Measurements from ENCODE around the gene TNFAIP3.
"Not testable (repeated sequence)": the region's sequence is repeated elsewhere in the genome, so short reads cannot be mapped to it uniquely, and the experiment has no call there.

TNFAIP3 gene

DNA sequence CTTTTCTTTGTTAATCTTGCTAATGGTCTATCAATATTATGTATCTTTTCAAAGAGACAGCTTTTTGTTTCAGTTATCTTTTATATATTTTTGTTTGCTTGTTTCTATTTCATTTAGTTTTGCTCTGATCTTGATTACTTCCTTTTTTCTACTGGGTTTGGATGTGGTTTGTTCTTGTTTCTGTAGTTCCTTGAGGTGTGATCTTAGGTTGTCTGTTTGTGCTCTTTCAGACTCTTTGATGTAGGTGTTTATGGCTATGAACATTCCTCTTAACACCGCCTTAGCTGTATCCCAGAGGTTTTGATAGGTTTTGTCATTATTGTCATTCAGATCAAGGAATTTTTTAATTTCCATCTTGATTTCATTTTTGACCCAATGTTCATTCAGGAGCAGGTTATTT, 26.8 kb upstream of the TNFAIP3 start:
- Histone ChIP-seq H3K9me3 (peaks cover 79% of the 10 kb centered on the region), H3K4me2 (no peak overlapping the region), H3K4me1 (peaks cover 17% of the 10 kb centered on the region; the same call in 1 of the 2 replicates), H3K27me3 (no peaks in the 10 kb centered on the region), H3K4me3 (no peak overlapping the region), H3K36me3 (peaks cover 24% of the 10 kb centered on the region), H3K27ac (no peak overlapping the region), H4K20me1 (no peaks in the 10 kb centered on the region), H3K9ac (no peak overlapping the region)
- no peak for TF ChIP-seq Cebpa-rat (IDR thresholded peaks at IDR 0.05)

DNA sequence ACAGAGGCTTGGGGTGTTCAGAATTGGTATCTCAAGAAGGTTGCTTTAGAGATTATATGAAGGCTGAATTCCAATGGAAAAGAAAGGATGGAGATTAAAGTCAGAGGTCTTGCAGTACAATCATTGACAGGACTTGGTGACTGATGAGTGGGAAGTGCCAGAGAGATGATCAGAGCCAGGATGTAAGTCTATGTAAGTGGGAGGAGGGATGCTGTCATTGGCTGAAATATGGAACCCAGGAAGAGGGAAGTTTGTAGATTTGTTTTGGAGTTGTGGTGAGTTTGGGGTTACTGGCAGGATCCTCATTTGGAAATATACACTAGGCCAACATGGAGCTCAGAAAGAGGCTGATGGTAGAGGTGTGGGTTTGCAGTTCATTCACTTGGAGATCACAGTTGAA, 23.8 kb upstream of the TNFAIP3 start:
- peaks cover 35% of the 10 kb centered on the region for H3K36me3 ChIP-seq
- no peaks in the 10 kb centered on the region for H3K4me1 ChIP-seq
- peaks cover 77% of the 10 kb centered on the region for H3K9me3 ChIP-seq
- no peak overlapping the region for H3K9ac ChIP-seq
- TF ChIP-seq Cebpa-rat (IDR thresholded peaks at IDR 0.05) = no peak
- no peaks in the 10 kb centered on the region for H3K27me3 ChIP-seq
- H3K4me2 ChIP-seq = no peak overlapping the region
- H3K4me3 ChIP-seq = no peak overlapping the region
- no peaks in the 10 kb centered on the region for H4K20me1 ChIP-seq
- H3K27ac ChIP-seq = no peak overlapping the region

DNA sequence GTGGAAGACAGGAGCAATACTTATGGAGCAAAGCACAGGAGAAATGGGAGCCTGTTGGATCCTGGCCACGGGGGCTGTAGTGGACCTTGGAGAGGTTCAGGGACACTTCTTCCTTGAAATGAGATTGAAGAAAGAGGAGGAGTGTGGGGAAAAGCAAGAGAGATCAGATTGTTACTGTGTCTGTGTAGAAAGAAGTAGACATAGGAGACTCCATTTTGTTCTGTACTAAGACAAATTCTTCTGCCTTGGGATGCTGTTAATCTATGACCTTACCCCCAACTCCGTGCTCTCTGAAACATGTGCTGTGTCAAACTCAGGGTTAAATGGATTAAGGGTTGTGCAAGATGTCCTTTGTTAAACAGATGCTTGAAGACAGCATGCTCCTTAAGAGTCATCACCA, 22.7 kb upstream of the TNFAIP3 start:
- not testable (repeated sequence) for H3K9ac ChIP-seq, H3K27me3 ChIP-seq, H4K20me1 ChIP-seq, H3K27ac ChIP-seq, H3K4me1 ChIP-seq, H3K4me2 ChIP-seq, H3K4me3 ChIP-seq
- Histone ChIP-seq H3K9me3 (peaks cover 66% of the 10 kb centered on the region), H3K36me3 (peaks cover 35% of the 10 kb centered on the region)

DNA sequence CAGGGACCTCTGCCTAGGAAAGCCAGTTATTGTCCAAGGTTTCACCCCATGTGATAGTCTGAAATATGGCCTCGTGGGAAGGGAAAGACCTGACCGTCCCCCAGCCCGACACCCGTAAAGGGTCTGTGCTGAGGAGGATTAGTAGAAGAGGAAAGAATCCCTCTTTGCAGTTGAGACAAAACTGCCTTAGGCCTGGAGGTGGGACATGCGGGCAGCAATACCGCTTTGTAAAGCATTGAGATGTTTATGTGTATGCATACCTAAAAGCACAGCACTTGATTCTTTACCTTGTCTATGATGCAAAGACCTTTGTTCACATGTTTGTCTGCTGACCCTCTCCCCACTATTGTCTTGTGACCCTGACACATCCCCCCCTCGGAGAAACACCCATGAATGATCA, 22.3 kb upstream of the TNFAIP3 start:
- not testable (repeated sequence) for H3K27me3 ChIP-seq, H3K4me1 ChIP-seq, H3K27ac ChIP-seq, H3K9ac ChIP-seq, H3K4me2 ChIP-seq, H3K4me3 ChIP-seq, H4K20me1 ChIP-seq
- Histone ChIP-seq H3K36me3 (peaks cover 35% of the 10 kb centered on the region), H3K9me3 (peaks cover 62% of the 10 kb centered on the region)

DNA sequence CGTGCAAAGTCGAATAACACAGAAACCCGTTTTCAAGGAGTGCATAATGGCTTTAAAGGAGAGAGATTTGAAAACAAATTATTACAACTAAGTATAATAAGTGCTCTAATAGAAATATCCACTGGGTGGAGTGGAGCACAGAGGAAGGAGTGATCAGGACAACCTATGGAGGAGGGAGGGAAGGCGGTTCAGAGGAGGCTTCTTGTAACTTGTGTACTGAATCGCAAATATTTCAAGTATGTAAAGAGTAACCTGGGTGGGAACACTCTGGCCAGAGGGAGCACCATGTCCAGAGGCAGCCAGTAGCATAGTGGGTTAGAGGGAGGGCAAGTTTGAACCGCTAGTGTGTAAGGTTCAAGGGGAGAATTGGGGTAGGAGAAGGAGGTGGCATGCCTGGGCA, 21.6 kb upstream of the TNFAIP3 start:
- H3K36me3 ChIP-seq = peaks cover 35% of the 10 kb centered on the region
- no peak overlapping the region for H3K9ac ChIP-seq
- H3K27ac ChIP-seq = no peak overlapping the region
- H3K4me3 ChIP-seq = no peak overlapping the region
- H3K27me3 ChIP-seq = no peaks in the 10 kb centered on the region
- H3K4me1 ChIP-seq = peaks cover 10% of the 10 kb centered on the region
- H3K9me3 ChIP-seq = peaks cover 55% of the 10 kb centered on the region
- TF ChIP-seq Cebpa-rat (IDR thresholded peaks at IDR 0.05) = no peak
- no peak overlapping the region for H3K4me2 ChIP-seq
- H4K20me1 ChIP-seq = no peaks in the 10 kb centered on the region

DNA sequence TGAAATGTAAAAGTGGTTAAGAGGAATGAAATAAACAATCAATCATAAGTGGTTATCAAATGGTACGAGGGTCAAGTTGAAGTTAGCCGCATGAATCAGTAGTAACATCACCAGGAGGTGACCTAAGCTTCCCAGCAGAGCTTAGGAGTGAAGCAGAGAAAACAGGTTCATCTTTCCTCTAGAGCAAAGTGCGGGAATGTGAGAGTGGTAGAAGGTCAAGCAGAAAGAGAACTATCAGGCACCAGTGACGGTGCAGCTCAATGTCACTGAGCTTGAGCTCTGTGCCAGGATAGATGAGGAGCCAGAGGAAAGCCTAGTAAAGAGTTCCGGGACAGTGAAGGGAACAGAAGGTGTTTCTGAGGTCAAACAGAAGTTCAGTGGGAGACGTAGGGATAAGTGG, 20.8 kb upstream of the TNFAIP3 start:
- TF ChIP-seq Cebpa-rat (IDR thresholded peaks at IDR 0.05) = no peak
- peaks cover 35% of the 10 kb centered on the region for H3K36me3 ChIP-seq
- peaks cover 47% of the 10 kb centered on the region for H3K9me3 ChIP-seq
- H3K4me3 ChIP-seq = no peak overlapping the region
- peaks cover 17% of the 10 kb centered on the region for H3K4me1 ChIP-seq
- no peak overlapping the region for H3K9ac ChIP-seq
- H4K20me1 ChIP-seq = no peaks in the 10 kb centered on the region
- H3K4me2 ChIP-seq = no peak overlapping the region
- H3K27ac ChIP-seq = no peak overlapping the region
- no peaks in the 10 kb centered on the region for H3K27me3 ChIP-seq

DNA sequence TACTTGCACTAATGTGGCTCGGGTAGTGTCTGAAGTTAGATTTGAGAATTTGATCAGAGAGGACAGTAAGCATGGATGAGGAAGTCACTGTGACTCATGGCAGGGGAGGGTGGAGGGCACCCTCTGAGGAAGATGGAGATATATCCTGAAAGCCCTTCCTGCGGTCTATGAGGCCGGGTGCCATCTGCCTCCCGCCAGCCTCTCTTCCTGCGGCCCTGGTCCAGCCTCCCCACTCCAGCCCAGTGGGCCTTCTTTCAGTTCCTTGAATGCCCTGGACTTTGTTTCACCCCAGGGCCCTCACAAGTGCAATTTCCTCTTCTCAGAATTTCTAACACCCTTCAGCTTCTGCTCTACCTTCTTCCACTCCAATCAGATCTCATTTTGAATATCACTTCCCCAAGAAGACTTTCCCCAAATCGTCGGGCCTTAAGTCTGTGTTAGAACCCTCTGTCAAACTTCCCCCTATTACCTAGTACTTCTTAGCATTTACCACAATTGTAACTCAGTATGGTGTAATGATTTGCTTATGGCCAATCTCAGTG, 20.2 kb upstream of the TNFAIP3 start:
- peaks cover 22% of the 10 kb centered on the region for H3K4me1 ChIP-seq
- no peaks in the 10 kb centered on the region for H3K27me3 ChIP-seq
- no peak overlapping the region for H3K4me3 ChIP-seq

DNA sequence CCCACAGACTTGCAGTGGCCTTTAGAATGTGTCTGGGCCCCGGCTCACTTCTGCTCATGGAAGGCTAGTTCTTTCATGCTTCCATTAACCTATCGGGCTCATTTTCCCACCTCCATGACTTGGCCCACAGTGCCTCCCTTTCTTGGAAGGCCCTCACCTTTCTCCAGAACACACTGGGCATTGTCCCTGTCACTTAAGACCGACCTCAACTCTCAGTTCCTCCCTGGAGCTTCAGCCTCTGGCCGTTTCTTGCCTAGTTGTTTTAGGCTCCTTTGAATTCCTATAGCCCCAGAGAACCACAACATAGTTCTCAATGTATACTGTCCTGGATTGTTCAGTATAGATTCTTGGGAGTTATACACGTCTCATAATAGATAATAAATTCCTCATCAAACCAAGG, 19.3 kb upstream of the TNFAIP3 start:
- no peak overlapping the region for H3K4me2 ChIP-seq
- peaks cover 29% of the 10 kb centered on the region for H3K36me3 ChIP-seq

More for the DNA sequence above, 20.2 kb upstream of the TNFAIP3 start:
- Histone ChIP-seq H4K20me1 (no peaks in the 10 kb centered on the region), H3K9ac (no peak overlapping the region), H3K27ac (no peak overlapping the region), H3K4me2 (no peak overlapping the region), H3K9me3 (peaks cover 41% of the 10 kb centered on the region), H3K36me3 (peaks cover 35% of the 10 kb centered on the region)
- TF ChIP-seq Cebpa-rat (IDR thresholded peaks at IDR 0.05) = no peak

DNA sequence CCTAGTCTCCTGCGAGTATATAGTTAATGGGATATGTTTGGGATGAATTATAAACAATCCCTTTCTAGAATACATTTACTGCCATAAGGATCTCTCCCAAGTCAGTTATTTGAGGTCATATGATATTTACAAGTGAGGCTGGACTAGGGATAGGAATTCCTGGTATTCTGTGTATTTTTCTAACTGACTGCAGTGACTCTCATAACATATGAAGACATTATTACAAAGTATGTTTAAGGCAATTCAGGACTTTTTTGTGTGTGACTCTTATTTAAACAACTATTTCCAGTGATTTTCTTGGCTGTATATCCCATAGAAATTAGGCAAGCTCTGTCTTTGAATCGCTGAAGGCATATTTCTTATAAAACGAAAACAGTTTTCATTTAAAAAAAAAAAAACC, 18.4 kb upstream of the TNFAIP3 start:
- Histone ChIP-seq H3K9me3 (peaks cover 26% of the 10 kb centered on the region; the same call in 1 of the 2 replicates), H4K20me1 (no peaks in the 10 kb centered on the region), H3K36me3 (peaks cover 24% of the 10 kb centered on the region), H3K4me2 (no peak overlapping the region), H3K9ac (no peak overlapping the region), H3K27ac (no peak overlapping the region), H3K4me1 (peaks cover 40% of the 10 kb centered on the region), H3K4me3 (no peak overlapping the region), H3K27me3 (no peaks in the 10 kb centered on the region)
- TF ChIP-seq Cebpa-rat (IDR thresholded peaks at IDR 0.05) = no peak

More for the DNA sequence above, 19.3 kb upstream of the TNFAIP3 start:
- peaks cover 33% of the 10 kb centered on the region for H3K9me3 ChIP-seq
- no peak overlapping the region for H3K4me3 ChIP-seq
- H3K4me1 ChIP-seq = peaks cover 30% of the 10 kb centered on the region
- no peak for TF ChIP-seq Cebpa-rat (IDR thresholded peaks at IDR 0.05)
- no peaks in the 10 kb centered on the region for H3K27me3 ChIP-seq
- no peak overlapping the region for H3K27ac ChIP-seq
- no peaks in the 10 kb centered on the region for H4K20me1 ChIP-seq
- no peak overlapping the region for H3K9ac ChIP-seq

DNA sequence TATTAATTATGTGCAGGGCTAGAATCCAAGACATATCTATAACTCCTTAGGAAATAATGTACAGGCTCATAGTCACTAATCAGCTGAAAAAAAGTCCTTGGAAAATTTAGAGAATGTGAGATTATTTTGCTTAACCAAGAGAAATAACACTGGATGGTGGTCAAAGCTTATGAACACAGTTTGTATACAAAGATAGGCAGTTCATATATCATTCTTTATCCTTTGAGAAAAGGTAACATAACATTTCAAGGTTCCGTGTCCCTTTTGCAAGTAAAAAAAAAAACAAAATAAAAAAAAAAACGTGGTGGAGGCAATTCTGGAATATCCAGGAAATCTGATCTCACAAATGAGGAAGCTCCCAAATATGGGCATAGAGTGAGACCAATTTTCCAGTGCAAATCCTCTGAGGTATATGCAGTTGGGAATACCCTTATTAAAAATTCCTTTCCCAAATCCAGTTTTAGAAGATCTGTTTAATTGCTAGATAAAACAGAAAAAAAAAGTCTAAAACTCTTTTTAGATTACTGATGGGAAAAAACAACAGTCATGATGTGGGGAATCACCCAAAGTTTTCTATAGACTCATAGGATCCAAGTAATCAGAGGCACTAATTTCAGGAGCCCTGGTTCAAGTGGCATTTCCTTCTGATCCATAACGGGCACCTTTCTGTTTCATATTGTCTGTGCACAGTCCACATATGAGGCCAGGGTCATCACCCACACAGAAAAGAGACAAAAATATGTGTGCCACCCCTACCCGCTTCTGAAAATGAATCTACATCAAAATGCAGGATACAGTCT, 17.7 kb upstream of the TNFAIP3 start:
- peaks cover 23% of the 10 kb centered on the region for H3K36me3 ChIP-seq
- no peaks in the 10 kb centered on the region for H4K20me1 ChIP-seq
- H3K4me2 ChIP-seq = peak overlapping the region; percentile 47
- H3K27me3 ChIP-seq = no peaks in the 10 kb centered on the region
- no peak overlapping the region for H3K4me3 ChIP-seq
- H3K9ac ChIP-seq = no peak overlapping the region
- TF ChIP-seq Cebpa-rat (IDR thresholded peaks at IDR 0.05) = no peak
- peaks cover 46% of the 10 kb centered on the region for H3K4me1 ChIP-seq
- no peak overlapping the region for H3K27ac ChIP-seq
- H3K9me3 ChIP-seq = peaks cover 22% of the 10 kb centered on the region; the same call in 1 of the 2 replicates

Measured in BLaER1 (cell line).